ENCODE data around the gene GPR39.

GPR39 gene

DNA sequence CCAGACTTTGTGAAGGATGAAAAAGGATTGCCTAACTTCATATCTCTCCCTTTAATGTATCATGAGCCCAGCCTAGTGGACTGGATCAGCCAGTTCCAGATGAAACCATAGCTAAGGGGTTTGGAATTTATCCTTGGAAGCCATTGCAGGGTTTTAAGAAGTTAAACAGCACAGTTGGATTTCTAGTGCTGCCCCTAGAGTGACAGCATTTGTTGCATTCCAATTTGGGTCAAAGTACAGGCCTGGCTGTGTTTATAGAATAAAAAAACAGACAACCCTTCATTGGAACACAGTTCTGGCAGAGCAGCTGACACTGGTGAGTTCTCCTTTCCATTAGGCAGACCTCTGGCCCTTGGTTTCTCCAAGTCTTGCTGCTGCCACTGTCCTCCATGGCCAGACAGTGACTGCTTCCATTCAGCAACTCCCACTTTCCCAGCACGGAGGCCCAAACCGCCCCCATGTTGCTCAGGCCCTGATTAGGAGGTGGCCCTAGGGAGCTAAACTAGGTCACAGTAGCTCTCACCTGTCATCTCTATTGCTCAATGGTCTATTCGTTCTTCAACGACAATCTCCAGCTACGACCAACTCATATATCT, 8.0 kb downstream of the GPR39 start:
- Histone ChIP-seq H3K9me3 (replicated peaks; ENCODE audit: insufficient read depth, low read length) (no peaks in the 10 kb centered on the region), H3F3A (ENCODE audit: insufficient read depth, low read length) (no peaks in the 10 kb centered on the region), H4K20me1 (ENCODE audit: insufficient read depth, low read length) (no peaks in the 10 kb centered on the region), H2AFZ (ENCODE audit: low read length) (no peak overlapping the region), H3K9ac (ENCODE audit: low read length) (no peak overlapping the region), H3K27ac (ENCODE audit: low read length) (no peak overlapping the region), H3K36me3 (replicated peaks; ENCODE audit: insufficient read depth, low read length) (no peaks in the 10 kb centered on the region), H3K9me2 (replicated peaks; ENCODE audit: insufficient read depth, low read length) (no peaks in the 10 kb centered on the region), H3K4me3 (ENCODE audit: low read length) (no peak overlapping the region), H3K79me2 (ENCODE audit: low read length) (no peaks in the 10 kb centered on the region), H3K4me1 (ENCODE audit: low read length) (no peaks in the 10 kb centered on the region), H3K27me3 (replicated peaks; ENCODE audit: insufficient read depth, low read length) (no peaks in the 10 kb centered on the region), H3K4me2 (ENCODE audit: low read depth, low read length) (no peak overlapping the region)
- TF ChIP-seq, protein P1, sequence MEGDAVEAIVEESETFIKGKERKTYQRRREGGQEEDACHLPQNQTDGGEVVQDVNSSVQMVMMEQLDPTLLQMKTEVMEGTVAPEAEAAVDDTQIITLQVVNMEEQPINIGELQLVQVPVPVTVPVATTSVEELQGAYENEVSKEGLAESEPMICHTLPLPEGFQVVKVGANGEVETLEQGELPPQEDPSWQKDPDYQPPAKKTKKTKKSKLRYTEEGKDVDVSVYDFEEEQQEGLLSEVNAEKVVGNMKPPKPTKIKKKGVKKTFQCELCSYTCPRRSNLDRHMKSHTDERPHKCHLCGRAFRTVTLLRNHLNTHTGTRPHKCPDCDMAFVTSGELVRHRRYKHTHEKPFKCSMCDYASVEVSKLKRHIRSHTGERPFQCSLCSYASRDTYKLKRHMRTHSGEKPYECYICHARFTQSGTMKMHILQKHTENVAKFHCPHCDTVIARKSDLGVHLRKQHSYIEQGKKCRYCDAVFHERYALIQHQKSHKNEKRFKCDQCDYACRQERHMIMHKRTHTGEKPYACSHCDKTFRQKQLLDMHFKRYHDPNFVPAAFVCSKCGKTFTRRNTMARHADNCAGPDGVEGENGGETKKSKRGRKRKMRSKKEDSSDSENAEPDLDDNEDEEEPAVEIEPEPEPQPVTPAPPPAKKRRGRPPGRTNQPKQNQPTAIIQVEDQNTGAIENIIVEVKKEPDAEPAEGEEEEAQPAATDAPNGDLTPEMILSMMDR (IDR thresholded peaks at IDR 0.05; ENCODE audit: low read length), result no peak
- TF ChIP-seq EZH2phosphoT487 (IDR thresholded peaks at IDR 0.05; ENCODE audit: low read length) (no peak), EZH2 (optimal IDR thresholded peaks at IDR 0.05; ENCODE audit: low read depth, low read length) (no peak)
- no peak for DNase-seq

DNA sequence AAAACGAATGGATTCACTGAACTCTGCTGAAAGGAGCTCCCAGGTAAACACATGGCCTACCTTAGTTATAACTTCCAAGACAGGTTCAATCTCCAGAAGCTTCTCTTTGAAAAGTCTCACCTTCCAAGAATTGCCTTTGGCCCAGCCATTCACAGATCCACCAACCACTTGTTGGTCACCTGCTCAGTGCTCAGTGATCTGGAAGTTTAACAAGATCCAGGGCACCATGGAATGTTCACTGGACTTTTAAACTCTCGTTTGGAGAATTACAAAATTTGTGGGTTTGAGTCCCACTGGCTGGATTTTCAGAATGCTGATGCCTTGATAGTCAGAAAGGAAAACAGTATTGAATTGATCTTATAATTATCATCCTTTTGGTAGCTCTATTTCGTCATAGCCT, 9.4 kb downstream of the GPR39 start:
- H3K9me2 ChIP-seq (replicated peaks; ENCODE audit: insufficient read depth, low read length), result no peaks in the 10 kb centered on the region
- H3K79me2 ChIP-seq (ENCODE audit: low read length), result no peaks in the 10 kb centered on the region
- no peak overlapping the region for H3K27ac ChIP-seq (ENCODE audit: low read length)
- no peak overlapping the region for H3K4me3 ChIP-seq (ENCODE audit: low read length)
- no peak overlapping the region for H2AFZ ChIP-seq (ENCODE audit: low read length)
- no peaks in the 10 kb centered on the region for H3K4me1 ChIP-seq (ENCODE audit: low read length)
- H3K36me3 ChIP-seq (replicated peaks; ENCODE audit: insufficient read depth, low read length), result no peaks in the 10 kb centered on the region
- H3K27me3 ChIP-seq (replicated peaks; ENCODE audit: insufficient read depth, low read length), result no peaks in the 10 kb centered on the region
- no peak for DNase-seq
- H3K9me3 ChIP-seq (replicated peaks; ENCODE audit: insufficient read depth, low read length), result no peaks in the 10 kb centered on the region
- no peaks in the 10 kb centered on the region for H4K20me1 ChIP-seq (ENCODE audit: insufficient read depth, low read length)
- no peak for TF ChIP-seq EZH2 (optimal IDR thresholded peaks at IDR 0.05; ENCODE audit: low read depth, low read length)
- TF ChIP-seq, protein P1 (IDR thresholded peaks at IDR 0.05; ENCODE audit: low read length), result no peak
- TF ChIP-seq EZH2phosphoT487 (IDR thresholded peaks at IDR 0.05; ENCODE audit: low read length), result no peak
- no peaks in the 10 kb centered on the region for H3F3A ChIP-seq (ENCODE audit: insufficient read depth, low read length)
- no peak overlapping the region for H3K9ac ChIP-seq (ENCODE audit: low read length)
- no peak overlapping the region for H3K4me2 ChIP-seq (ENCODE audit: low read depth, low read length)

DNA sequence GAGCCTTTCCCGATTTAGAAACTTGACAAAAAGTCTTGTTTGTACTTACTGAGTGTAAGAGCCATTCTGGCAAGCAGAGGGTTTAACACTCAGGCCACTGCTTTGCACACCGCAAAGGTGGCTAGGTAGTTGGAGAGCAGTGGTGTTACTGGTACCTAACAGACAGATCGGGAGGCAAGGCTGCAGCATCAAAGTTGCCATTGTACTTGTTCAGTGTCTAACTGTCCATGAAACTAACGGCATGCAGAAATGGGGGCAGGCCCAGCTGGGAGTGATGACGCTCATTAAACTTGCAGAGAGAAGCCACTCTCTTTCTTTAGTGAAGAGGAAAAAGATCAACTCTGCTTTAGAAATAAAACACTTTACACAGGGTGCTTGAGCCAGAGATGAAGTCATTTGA, 10.1 kb downstream of the GPR39 start:
- no peaks in the 10 kb centered on the region for H3K36me3 ChIP-seq (replicated peaks; ENCODE audit: insufficient read depth, low read length)
- H3K4me1 ChIP-seq (ENCODE audit: low read length), result no peaks in the 10 kb centered on the region
- H2AFZ ChIP-seq (ENCODE audit: low read length), result no peak overlapping the region
- TF ChIP-seq EZH2 (optimal IDR thresholded peaks at IDR 0.05; ENCODE audit: low read depth, low read length) (no peak), EZH2phosphoT487 (IDR thresholded peaks at IDR 0.05; ENCODE audit: low read length) (no peak)
- TF ChIP-seq, protein P1 (IDR thresholded peaks at IDR 0.05; ENCODE audit: low read length), result no peak
- H3K4me3 ChIP-seq (ENCODE audit: low read length), result no peak overlapping the region
- H3K27ac ChIP-seq (ENCODE audit: low read length), result no peak overlapping the region
- no peaks in the 10 kb centered on the region for H3K27me3 ChIP-seq (replicated peaks; ENCODE audit: insufficient read depth, low read length)
- H3K9ac ChIP-seq (ENCODE audit: low read length), result no peak overlapping the region
- H4K20me1 ChIP-seq (ENCODE audit: insufficient read depth, low read length), result no peaks in the 10 kb centered on the region
- H3K79me2 ChIP-seq (ENCODE audit: low read length), result no peaks in the 10 kb centered on the region
- H3F3A ChIP-seq (ENCODE audit: insufficient read depth, low read length), result no peaks in the 10 kb centered on the region
- no peak overlapping the region for H3K4me2 ChIP-seq (ENCODE audit: low read depth, low read length)
- H3K9me2 ChIP-seq (replicated peaks; ENCODE audit: insufficient read depth, low read length), result no peaks in the 10 kb centered on the region
- DNase-seq, result no peak
- no peaks in the 10 kb centered on the region for H3K9me3 ChIP-seq (replicated peaks; ENCODE audit: insufficient read depth, low read length)
